GM21717 (cell line): ENCODE results near the gene GUCY2F.
A peak's percentile ranks its signal among the peaks of the same experiment; 100 is the strongest.

Source experiments
- ATAC-seq: cut with Tn5 transposase; IDR thresholded peaks from one replicate; pipeline ENCODE4 v1.9.1; 2021; ENCODE audit warnings: mild to moderate bottlenecking, moderate library complexity; ENCODE audit not compliant: unreplicated experiment

Gene GUCY2F

DNA sequence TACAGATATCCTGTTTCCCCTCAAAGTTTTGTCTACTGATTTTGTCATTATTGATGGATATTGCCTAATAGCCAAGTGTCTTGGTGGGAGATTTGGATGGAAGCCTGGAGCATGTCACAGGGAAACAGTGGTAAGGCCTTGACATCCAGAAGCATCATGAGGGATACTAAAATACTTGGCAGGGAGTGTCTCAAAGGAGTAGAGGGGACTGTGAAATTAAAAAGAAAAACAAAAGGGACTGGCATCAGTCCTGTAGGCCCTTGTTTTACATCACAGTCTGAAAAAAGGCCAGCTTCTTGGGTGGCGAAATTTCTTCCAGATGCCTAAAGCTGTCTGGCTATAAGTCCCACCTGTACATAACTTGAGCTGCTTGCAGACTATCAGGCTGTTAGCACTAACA lies 83.8 kb downstream of the GUCY2F start:
- no peak for ATAC-seq

DNA sequence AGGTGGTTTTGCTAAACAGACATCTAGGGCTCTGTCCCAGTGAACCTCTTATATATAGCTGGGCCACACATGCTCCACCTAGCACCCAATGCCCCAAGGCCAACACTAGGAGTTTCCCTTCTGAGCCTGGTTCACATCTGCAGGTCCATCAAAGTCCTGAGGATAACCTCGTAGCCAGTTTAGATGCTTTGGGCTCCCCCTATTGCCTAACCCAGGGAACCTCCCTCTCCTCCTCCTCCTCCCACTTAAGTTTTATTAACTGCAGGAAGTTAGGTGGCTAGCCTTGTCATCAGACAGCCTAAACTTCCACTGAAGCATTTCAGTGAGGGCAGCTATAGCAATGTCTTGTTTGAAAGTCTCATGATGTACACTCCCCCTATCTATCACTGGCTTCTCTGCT lies 88.0 kb downstream of the GUCY2F start:
- peak; percentile 66 for ATAC-seq

DNA sequence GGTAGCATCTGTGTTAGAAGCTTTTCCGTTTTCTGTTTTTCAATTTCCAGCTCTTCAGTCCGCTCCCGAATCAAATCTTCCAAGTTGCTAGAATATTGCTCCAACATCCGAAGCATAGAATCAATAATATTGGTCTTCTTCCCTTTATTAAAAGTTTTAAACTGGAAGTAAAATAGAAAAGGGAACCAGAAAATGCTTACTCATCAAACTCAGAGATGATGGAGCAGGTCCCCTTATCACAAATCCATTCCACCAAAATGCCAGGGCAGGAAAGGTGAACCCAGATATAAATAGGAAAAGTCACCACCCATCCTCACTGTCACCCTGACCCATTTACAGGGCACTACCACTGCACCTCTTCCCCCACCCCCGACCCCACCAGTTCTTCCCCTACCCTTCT lies 89.0 kb downstream of the GUCY2F start:
- no peak for ATAC-seq

DNA sequence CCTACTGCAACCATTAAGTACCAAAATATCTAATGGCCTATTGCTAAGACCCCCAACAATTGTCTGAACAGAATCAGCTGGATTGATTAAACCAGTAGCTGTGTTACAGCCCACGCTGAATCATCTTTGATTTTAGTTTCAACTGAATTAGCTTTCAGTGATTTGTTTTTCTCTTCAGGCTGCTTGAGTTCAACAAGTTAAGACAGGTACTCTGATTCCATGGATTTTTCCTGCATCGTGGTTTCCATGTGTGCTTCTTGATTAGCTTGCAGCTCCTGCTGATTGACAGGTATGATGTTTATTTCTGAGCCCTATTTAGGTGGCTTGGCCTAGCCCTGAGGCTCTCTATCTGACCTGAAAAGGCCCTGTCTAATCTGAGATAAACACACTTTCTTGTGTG lies 91.3 kb downstream of the GUCY2F start:
- no peak for ATAC-seq

DNA sequence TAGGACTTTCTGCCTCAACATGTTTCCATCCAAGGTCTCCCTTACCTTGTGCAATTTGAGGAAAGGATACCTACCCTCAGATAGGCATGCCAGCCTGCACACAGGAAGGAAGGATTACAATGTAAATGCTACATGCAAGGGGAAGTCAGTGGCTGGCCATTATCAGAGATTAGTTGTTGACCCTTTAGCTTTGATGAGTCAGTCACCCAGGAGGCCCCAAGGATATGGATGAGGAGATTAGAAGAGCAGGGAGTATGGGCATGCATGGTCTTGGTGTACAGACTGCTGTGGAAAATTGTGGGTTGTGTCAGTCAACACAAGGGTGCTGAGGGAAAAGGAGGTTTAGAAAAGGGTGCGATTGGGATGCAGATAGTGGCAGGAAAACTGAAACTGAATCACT lies 92.0 kb downstream of the GUCY2F start:
- ATAC-seq, result no peak

DNA sequence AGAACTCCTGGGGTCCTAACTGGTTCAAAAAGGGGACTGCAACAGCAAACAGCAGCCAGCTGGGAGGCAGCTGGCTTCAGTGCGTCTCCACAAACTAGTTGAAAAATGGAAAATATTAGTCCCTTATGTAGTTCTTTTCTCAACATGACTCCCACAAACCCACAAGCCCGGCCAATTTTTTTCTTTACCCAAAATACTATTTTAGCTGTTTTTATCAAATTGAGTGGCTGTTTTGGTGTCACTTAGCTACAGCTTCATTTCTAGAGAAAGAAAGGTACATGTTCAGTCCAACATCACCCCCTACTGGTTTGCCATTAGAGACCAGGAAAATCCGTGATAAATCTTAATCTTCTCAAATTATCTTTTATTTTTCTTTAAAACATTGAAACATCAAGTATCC lies 97.2 kb downstream of the GUCY2F start:
- ATAC-seq, result no peak

DNA sequence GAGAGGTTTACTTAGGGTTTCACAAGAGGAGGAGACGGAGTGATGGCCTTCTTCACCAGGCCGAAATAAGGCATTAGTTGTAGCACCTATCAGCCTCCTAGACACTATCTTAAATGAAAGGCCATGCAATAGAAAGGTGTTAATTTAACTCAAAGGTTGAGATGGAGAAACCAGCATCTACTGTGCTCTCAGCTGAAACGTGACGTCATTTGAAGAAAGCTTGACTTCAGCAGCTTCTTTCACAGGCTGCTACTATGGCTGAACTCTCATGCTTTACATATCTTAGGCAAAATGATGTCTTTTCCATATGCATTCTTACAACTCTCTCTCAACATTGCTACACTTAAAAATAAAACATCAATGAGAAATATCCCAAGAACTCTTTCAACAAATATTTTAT lies 99.6 kb downstream of the GUCY2F start:
- ATAC-seq, result no peak

DNA sequence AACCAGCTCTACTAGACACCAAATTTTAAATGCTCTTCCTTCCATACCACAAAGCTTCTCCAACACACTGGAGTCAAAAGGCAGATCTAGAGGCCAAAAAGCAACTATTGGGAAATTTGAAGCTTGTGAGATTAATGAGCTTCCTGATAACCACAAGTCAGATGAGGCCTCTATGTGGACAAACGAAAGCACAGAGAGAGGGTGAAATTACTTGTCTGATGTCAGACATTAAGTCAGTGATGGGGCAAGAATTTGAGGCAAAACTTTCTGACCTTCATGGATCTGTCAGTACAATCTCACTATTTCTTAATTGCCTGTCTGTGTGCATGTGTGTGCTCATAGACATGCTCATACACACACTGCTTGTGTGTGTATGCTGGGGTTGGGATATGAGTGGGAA lies 103.6 kb downstream of the GUCY2F start:
- no peak for ATAC-seq

DNA sequence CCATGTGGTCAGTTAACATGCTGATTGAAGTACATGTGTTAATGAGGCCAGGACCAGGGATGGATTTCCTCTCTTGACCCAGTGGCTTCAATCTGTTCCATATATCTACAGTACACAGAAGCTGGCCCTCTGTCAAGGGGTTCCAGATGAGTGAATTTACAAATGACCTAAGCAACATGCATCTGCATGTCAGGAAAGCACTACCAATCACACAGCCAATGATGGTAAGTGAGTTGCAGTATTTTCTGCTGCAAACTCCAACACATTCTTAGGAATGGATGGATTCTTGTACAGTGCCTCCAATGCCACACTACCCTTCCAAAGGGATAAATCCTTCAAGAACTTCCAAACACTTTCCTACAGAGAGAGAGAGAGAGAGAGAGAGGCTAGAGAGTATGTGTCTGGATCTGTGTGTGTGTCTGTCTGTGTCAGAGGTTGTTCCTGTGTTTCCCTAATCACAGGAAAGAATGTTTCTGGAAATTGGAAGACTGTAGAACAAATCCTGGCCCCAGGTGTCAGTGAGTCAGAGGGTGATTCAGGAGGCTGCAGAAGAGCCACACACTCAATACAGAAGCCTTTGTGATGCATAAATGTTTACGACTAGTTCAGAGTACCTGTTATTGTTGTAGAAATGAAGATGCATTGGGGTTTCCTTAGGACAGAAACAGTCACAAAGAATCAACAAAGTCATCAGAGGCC lies 107.5 kb downstream of the GUCY2F start:
- ATAC-seq, result no peak

DNA sequence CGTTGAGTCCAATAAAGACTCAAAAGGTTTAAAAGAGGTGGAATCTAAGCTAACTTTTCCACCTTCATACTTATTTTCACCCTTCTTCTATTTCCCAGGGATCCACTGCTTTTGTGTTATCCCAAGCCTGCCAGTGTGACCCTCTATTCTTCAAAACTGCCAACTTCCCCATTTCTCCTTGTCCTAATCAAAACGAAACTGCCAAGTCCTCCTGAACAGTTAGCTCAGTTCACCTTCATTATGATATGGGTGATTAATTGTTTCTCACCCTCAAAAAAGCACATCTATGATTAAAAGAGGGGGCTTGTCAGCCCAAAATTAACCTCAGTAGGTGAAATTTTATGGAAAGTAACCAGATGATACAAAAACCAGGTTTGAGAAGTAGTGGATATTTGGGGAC lies 108.4 kb downstream of the GUCY2F start:
- peak; percentile 59 for ATAC-seq

DNA sequence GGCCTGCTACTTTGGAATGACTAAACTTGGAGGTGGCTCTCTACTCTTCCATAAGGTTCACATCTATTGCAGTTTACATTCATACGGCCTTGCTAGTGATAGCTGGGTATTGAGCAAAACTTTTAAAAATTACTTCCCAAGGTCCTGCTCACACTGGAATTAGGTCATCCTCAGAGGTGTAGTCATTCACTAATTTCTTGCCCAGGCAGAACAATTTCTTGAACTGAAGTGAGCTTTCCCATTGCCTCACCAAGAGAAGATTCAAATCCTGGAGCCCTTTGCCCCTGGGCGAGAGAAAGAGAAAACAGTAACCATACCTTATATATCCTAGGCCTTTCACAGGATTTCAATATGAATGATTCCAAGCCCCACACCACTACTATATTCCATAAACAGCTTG lies 109.2 kb downstream of the GUCY2F start:
- no peak for ATAC-seq

DNA sequence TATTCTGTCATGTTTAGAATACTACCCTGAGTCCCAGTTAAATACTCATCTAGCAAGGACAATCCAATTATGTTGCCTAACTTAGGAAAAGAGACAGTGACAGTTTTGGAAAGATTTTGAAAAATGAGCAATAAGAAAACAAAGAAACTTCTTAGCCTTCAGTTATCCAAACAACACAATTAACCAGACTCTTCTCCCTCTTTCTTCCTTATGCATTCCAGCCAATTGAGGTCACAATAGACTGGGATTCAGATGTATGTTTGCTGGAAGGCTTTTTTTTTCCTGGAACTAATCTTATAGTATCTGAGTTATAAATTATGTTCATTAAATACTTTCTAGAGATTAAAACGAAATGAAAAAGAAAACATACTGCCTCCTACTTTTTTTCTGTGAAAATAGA lies 109.6 kb downstream of the GUCY2F start:
- ATAC-seq, result no peak

DNA sequence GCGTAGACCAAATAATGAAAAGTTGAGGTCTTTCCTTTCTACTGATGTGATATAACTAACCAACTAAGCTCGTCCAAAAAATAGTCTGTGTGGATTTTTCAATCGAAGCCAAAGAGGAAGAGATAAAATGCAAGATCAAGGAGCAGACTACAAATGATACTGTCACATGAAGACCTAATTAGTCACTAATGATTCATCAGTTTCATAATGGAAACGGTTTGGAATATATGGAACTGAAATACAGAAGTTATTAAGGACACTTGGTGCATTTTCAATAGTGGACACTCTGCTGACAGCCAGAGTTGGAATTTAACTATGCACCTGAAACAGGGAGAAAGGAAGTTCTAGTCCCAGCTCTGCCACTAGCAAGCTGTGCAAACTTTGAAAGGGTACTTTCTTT lies 119.8 kb downstream of the GUCY2F start:
- no peak for ATAC-seq

DNA sequence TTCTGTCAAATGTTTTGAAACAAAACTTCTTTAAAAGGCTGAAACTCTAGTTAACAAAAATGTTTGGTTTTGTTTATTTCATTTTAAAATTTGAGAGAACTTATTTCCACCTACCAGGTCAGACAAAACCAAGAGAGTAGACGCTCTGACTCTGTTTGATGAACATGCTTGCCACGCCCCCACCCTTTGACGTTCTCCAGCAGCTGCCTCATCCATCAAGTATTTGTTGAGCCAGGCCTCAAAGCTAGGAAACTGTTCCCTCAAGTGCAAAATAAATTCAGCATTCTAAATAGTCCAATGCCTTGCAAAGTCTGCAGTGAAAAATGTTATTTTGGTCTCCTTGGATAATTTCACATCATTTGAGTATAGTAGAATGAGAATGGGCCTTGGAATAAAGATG lies 121.6 kb downstream of the GUCY2F start:
- no peak for ATAC-seq

DNA sequence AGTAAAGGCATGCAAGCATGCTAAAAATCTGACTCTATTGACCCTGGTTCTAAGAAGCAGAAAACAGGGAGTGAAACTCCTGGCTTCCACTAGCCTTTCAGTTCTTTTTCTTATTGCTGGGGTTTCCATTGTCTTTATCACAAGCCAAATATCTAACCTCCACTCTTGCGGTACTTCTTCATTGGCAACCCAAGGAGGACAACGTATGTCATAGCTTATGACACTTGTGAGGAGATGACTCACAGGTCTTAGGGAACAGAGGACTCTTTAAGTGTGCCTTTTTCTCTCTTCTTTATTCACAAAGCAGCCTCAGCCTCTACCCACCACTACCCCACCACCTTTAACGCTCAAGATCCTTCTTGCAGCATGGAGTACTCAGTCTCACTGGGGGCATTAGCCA lies 124.2 kb downstream of the GUCY2F start:
- ATAC-seq, result no peak

DNA sequence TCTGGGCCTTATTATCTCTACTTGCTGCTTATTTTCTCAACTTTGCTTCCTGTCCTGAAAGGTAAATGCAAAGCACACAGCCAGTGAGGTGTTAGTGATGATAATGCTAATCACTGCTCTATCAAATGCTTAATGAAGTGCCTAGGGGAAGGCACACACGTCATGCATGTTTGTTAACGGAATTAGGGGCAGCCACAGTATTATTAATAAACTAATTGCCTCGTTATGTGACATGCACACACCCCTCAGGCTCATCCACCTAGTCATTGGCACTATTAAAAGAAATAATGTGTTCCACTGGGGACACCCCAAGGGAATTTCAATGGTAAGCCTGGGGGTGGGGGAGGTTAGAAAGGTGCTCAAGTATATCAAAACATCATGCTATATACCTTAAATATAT lies 125.2 kb downstream of the GUCY2F start:
- no peak for ATAC-seq

DNA sequence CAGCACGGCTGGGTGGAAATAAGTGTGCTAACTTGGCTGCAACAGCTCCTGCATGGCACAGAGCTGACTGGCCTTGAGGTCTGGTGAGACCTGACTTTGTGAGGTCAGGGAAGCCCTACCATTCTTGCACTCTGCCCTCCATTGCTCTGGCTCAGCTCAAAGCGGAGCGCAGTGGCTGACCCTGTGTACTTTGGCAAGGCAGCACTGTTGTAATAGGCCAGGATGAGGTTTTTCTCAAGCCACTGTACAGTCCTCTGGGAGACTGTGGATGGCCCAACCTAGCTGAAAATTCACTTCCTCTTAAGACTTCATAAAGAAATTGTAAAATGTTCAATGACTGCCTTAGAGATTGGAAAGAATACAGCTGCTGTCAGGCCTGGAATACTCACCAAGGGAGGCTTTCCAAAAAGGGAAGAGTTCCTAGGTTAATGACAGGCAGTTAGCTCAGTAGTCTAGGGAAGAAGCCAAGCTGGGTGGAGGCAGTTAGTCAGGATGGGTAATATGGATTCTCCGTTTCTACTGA lies 129.8 kb downstream of the GUCY2F start:
- no peak for ATAC-seq

DNA sequence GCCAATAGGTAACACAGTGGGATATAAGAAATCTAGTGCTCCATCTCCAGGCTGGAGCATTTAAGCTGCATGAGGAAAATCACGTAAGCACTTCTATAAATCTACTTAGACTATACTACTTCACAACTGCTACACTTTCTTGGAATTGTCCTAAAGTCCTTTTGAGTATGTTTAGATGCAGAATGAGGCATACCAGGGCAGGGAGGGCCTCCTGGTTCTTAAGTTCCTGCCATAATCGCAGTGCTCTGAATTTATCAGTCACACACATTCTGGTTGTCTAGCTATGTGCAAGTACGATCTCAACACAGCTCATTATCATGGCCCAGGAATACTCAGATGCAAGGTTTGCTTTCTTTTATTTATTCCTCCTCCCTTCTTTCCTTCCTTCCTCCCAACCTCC lies 130.3 kb downstream of the GUCY2F start:
- no peak for ATAC-seq

DNA sequence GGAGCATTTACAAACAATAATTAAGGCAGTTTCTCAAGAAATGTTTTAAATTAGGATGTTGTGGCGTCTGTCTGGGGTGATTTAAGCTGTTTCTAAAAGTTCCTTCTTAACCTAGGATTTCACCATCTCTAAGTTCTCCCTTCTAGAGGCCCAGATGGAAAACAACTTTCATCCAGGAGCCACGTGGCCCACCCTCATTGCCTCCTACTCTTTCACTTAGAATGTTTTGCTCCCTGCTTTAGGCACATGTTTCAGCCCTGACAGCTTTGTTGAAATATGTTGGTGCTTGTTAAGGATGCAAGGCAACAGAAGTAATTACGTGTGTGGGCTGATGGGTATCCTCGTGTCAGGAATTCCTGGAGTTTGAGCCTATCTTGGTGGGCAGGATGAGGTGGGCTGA lies 131.3 kb downstream of the GUCY2F start:
- no peak for ATAC-seq

DNA sequence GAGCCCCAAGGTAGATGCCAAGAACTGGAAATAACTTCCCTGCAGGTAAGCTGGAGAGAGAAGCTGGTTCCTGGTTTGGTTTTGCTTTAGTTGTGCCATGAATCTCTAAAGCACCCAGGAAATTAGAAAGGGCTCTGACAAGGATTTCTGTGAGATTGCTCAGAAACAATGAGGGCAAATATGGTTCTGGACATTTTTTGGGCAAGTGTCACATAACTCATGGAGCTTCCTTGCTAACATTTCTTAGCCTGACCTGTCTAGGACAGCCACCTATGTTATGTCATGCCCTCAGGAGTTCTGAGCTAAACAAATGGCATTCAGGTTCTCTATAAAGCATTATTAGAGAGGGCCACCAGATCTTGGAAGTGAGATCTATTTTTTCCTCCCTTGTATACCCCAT lies 131.8 kb downstream of the GUCY2F start:
- no peak for ATAC-seq

DNA sequence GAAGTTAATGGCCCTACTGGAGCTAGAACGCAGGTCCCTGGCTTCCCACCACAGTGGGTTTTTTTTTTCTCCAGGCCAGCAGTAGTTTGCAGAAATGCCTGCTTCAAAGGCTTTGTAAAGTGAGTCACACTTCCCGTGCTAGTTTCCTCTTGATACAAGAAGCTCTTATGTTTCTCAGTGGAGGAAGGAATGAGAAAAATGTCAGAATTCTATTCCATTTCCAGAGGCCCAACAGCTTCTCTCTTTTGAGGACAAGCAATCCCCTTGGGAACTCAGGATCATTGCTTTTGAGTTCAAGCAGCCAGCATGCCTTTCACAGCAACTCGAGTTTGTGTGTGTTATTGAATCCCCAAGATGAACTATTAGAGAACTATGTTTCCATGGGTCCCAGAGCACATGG lies 134.3 kb downstream of the GUCY2F start:
- no peak for ATAC-seq

DNA sequence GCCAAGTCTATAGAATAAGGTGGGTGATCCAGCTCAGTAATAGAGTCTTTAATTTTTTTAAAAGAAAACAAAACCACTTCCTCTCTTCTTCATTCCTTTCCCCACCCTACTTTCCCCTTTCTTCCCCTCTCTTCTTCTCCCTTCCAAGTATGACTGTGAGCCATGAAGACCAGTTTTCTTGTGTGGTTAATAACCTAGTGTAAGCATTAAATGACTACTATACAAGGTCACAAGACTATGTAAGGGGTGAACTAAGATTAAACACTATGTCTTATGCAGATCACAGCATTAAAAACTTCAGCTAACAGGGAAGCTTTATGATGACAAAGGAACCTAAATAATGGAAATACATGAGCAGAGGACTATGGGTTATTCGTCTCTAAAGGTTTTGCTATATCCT lies 135.4 kb downstream of the GUCY2F start:
- ATAC-seq, result no peak

DNA sequence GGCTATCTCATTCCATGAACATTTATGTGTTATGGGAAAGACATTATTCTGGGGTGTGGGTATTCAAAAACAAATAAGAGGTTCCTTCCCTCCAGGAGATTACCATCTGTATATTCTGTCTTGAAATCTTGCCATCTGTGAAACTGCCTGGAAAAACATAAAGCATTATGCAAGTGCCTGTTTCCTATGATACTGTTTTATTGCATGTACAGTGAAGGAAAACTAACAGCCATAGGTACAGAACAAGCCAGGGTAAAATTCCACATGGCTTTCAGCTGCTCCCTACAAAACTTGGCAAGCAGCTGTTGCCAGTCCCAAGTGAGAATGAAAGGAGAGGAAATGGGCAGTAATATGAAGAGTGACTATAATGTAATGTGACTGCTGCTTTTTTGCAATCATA lies 136.0 kb downstream of the GUCY2F start:
- no peak for ATAC-seq
